ENCODE results near the gene NOL6. TPM values are rescaled to one million over a fixed set of nuclear protein-coding genes. Genes with fewer than 3 reads are reported as not detected.

The NOL6 gene
- total and polyA plus RNA-seq, 3 experiments from 2014 or later, result 19.8 to 93.0 (median 90.8) TPM

- no peaks in the 10 kb centered on the region for H3K9me3 Mint-ChIP-seq
- peaks cover 26% of the 10 kb centered on the region for H3K4me1 ChIP-seq (ENCODE audit: insufficient read depth, low read length)
- peaks cover 4 to 48% (median 7%) of the 10 kb centered on the region in 3 donors for H3K36me3 Mint-ChIP-seq
Measured at GRCh38 chr9:33442125-33442524, 31.6 kb downstream of the NOL6 start.

GRCh38 chr9:33440609-33441008 is 33.1 kb downstream of the NOL6 start:
- DNase-seq, result no peak
- Histone ChIP-seq H3K4me1 (ENCODE audit: insufficient read depth, low read length) (peaks cover 12% of the 10 kb centered on the region), H3K9me3 (ENCODE audit: low read length) (no peaks in the 10 kb centered on the region), H3K27me3 (ENCODE audit: insufficient read depth, low read length, poor library complexity, severe bottlenecking) (no peaks in the 10 kb centered on the region), H3K36me3 (ENCODE audit: insufficient read depth, low read length) (peaks cover 17% of the 10 kb centered on the region), H3K27ac (ENCODE audit: low read depth, low read length) (no peak overlapping the region), H3K4me3 (ENCODE audit: low read length) (no peak overlapping the region)
- ChIA-PET POLR2A (no interaction called here), CTCF (interaction anchor here (1.2 to 2.2 kb wide), 3 partner anchors 12 to 26 kb away, joined by 3 to 14 read pairs (median 4); no protein-coding TSS in a partner anchor)
- Mint-ChIP-seq H3K36me3 (peaks cover 4 to 46% (median 7%) of the 10 kb centered on the region in 3 donors), H3K4me1 (peaks cover 16 to 35% (median 19%) of the 10 kb centered on the region in 3 donors), H3K27ac (peak overlapping the region in 4 of 8 donors; percentile 15 to 92 (median 20)), H3K4me3 (peak overlapping the region in 1 of 7 donors; percentile 29), H3K27me3 (no peaks in the 10 kb centered on the region), H3K9me3 (no peaks in the 10 kb centered on the region)

More at GRCh38 chr9:33442125-33442524, 31.6 kb downstream of the NOL6 start:
- H3K9me3 ChIP-seq (ENCODE audit: low read length), result no peaks in the 10 kb centered on the region
- ChIA-PET CTCF (interaction anchor here (1.4 to 2.2 kb wide), 3 partner anchors 11 to 26 kb away, joined by 3 to 14 read pairs (median 7); no protein-coding TSS in a partner anchor), POLR2A (no interaction called here)
- Mint-ChIP-seq H3K27me3 (no peaks in the 10 kb centered on the region), H3K4me1 (peaks cover 31 to 50% (median 34%) of the 10 kb centered on the region in 3 donors), H3K27ac (peak overlapping the region in 2 of 8 donors; percentile 59 to 89), H3K4me3 (no peak overlapping the region)
- H3K36me3 ChIP-seq (ENCODE audit: insufficient read depth, low read length), result peaks cover 17% of the 10 kb centered on the region
- no peak overlapping the region for H3K4me3 ChIP-seq (ENCODE audit: low read length)
- DNase-seq, result no peak
- no peaks in the 10 kb centered on the region for H3K27me3 ChIP-seq (ENCODE audit: insufficient read depth, low read length, poor library complexity, severe bottlenecking)
- H3K27ac ChIP-seq (ENCODE audit: low read depth, low read length), result no peak overlapping the region

- H3K27me3 Mint-ChIP-seq, result no peaks in the 10 kb centered on the region
- peaks cover 12 to 31% (median 15%) of the 10 kb centered on the region in 3 donors for H3K4me1 Mint-ChIP-seq
- no peak overlapping the region for H3K27ac ChIP-seq (ENCODE audit: low read depth, low read length)
- H3K36me3 ChIP-seq (ENCODE audit: insufficient read depth, low read length), result peaks cover 17% of the 10 kb centered on the region
- H3K27me3 ChIP-seq (ENCODE audit: insufficient read depth, low read length, poor library complexity, severe bottlenecking), result no peaks in the 10 kb centered on the region
- peaks cover 8% of the 10 kb centered on the region for H3K4me1 ChIP-seq (ENCODE audit: insufficient read depth, low read length)
- peak overlapping the region in 1 of 7 donors; percentile 29 for H3K4me3 Mint-ChIP-seq
- POLR2A ChIA-PET, result no interaction called here
- H3K4me3 ChIP-seq (ENCODE audit: low read length), result no peak overlapping the region
- H3K36me3 Mint-ChIP-seq, result peaks cover 4 to 46% (median 7%) of the 10 kb centered on the region in 3 donors
- no peaks in the 10 kb centered on the region for H3K9me3 Mint-ChIP-seq
- H3K9me3 ChIP-seq (ENCODE audit: low read length), result no peaks in the 10 kb centered on the region
- CTCF ChIA-PET, result interaction anchor here (1.0 to 2.2 kb wide), 3 partner anchors 12 to 25 kb away, joined by 3 to 14 read pairs (median 4); no protein-coding TSS in a partner anchor
- DNase-seq, result no peak
- H3K27ac Mint-ChIP-seq, result peak overlapping the region in 4 of 8 donors; percentile 2 to 92 (median 38)
Measured at GRCh38 chr9:33440204-33440603, 33.5 kb downstream of the NOL6 start.

GRCh38 chr9:33439731-33440130 is 34.0 kb downstream of the NOL6 start:
- H3K27ac Mint-ChIP-seq, result peak overlapping the region in 2 of 8 donors; percentile 2 to 92
- CTCF ChIA-PET, result interaction anchor here (1.0 kb wide), 1 partner anchor 13 kb away, joined by 3 read pairs; no protein-coding TSS in a partner anchor
- peaks cover 7 to 26% (median 10%) of the 10 kb centered on the region in 3 donors for H3K4me1 Mint-ChIP-seq
- Histone ChIP-seq H3K4me1 (ENCODE audit: insufficient read depth, low read length) (peaks cover 3% of the 10 kb centered on the region), H3K27ac (ENCODE audit: low read depth, low read length) (no peak overlapping the region), H3K36me3 (ENCODE audit: insufficient read depth, low read length) (peaks cover 17% of the 10 kb centered on the region), H3K4me3 (ENCODE audit: low read length) (no peak overlapping the region), H3K9me3 (ENCODE audit: low read length) (no peaks in the 10 kb centered on the region), H3K27me3 (ENCODE audit: insufficient read depth, low read length, poor library complexity, severe bottlenecking) (no peaks in the 10 kb centered on the region)
- no peaks in the 10 kb centered on the region for H3K27me3 Mint-ChIP-seq
- H3K4me3 Mint-ChIP-seq, result no peak overlapping the region
- no peak for DNase-seq
- H3K36me3 Mint-ChIP-seq, result peaks cover 4 to 42% (median 7%) of the 10 kb centered on the region in 3 donors
- POLR2A ChIA-PET, result no interaction called here
- no peaks in the 10 kb centered on the region for H3K9me3 Mint-ChIP-seq

- H3K27me3 Mint-ChIP-seq, result no peaks in the 10 kb centered on the region
- Histone ChIP-seq H3K4me3 (ENCODE audit: low read length) (no peak overlapping the region), H3K36me3 (ENCODE audit: insufficient read depth, low read length) (peaks cover 17% of the 10 kb centered on the region), H3K27ac (ENCODE audit: low read depth, low read length) (no peak overlapping the region), H3K9me3 (ENCODE audit: low read length) (no peaks in the 10 kb centered on the region), H3K4me1 (ENCODE audit: insufficient read depth, low read length) (no peaks in the 10 kb centered on the region), H3K27me3 (ENCODE audit: insufficient read depth, low read length, poor library complexity, severe bottlenecking) (no peaks in the 10 kb centered on the region)
- H3K27ac Mint-ChIP-seq, result peak overlapping the region in 2 of 8 donors; percentile 29 to 43
- no peaks in the 10 kb centered on the region for H3K9me3 Mint-ChIP-seq
- CTCF ChIA-PET, result interaction anchor here (1.0 to 4.9 kb wide), 2 partner anchors 13 to 23 kb away, joined by 3 to 27 read pairs; no protein-coding TSS in a partner anchor
- POLR2A ChIA-PET, result no interaction called here
- H3K36me3 Mint-ChIP-seq, result peaks cover 4 to 39% (median 7%) of the 10 kb centered on the region in 3 donors
- H3K4me3 Mint-ChIP-seq, result peak overlapping the region in 1 of 7 donors; percentile 48
- peaks cover 4 to 22% (median 9%) of the 10 kb centered on the region in 3 donors for H3K4me1 Mint-ChIP-seq
- no peak for DNase-seq
Measured at GRCh38 chr9:33438926-33439680, 34.6 kb downstream of the NOL6 start.

- Histone ChIP-seq H3K27ac (ENCODE audit: low read depth, low read length) (no peak overlapping the region), H3K4me3 (ENCODE audit: low read length) (no peak overlapping the region), H3K4me1 (ENCODE audit: insufficient read depth, low read length) (no peaks in the 10 kb centered on the region), H3K9me3 (ENCODE audit: low read length) (no peaks in the 10 kb centered on the region), H3K36me3 (ENCODE audit: insufficient read depth, low read length) (peaks cover 7% of the 10 kb centered on the region), H3K27me3 (ENCODE audit: insufficient read depth, low read length, poor library complexity, severe bottlenecking) (no peaks in the 10 kb centered on the region)
- Mint-ChIP-seq H3K9me3 (no peaks in the 10 kb centered on the region), H3K4me1 (peaks cover 4 to 13% (median 6%) of the 10 kb centered on the region in 3 donors), H3K36me3 (peaks cover 4 to 29% (median 7%) of the 10 kb centered on the region in 3 donors), H3K4me3 (peak overlapping the region in 1 of 7 donors; percentile 17), H3K27me3 (no peaks in the 10 kb centered on the region), H3K27ac (peak overlapping the region in 4 of 8 donors; percentile 43 to 73 (median 65))
- CTCF ChIA-PET, result interaction anchor here (1.3 to 4.9 kb wide), 3 partner anchors 14 to 29 kb away, joined by 4 to 27 read pairs (median 11); no protein-coding TSS in a partner anchor
- DNase-seq, result no peak
- POLR2A ChIA-PET, result interaction anchor here (0.7 kb wide), 2 partner anchors 15 to 420 kb away, joined by 4 to 6 read pairs; no protein-coding TSS in a partner anchor
Measured at GRCh38 chr9:33437898-33438297, 35.8 kb downstream of the NOL6 start.

GRCh38 chr9:33437205-33437604 is 36.5 kb downstream of the NOL6 start:
- no peak overlapping the region for H3K4me3 ChIP-seq (ENCODE audit: low read length)
- H3K27ac Mint-ChIP-seq, result peak overlapping the region in 3 of 8 donors; percentile 4 to 29 (median 23)
- ChIA-PET POLR2A (interaction anchor here (0.7 kb wide), 1 partner anchor 19 kb away, joined by 4 read pairs; no protein-coding TSS in a partner anchor), CTCF (interaction anchor here (1.3 to 4.9 kb wide), 3 partner anchors 15 to 29 kb away, joined by 4 to 27 read pairs (median 11); no protein-coding TSS in a partner anchor)
- no peaks in the 10 kb centered on the region for H3K4me1 ChIP-seq (ENCODE audit: insufficient read depth, low read length)
- H3K27me3 Mint-ChIP-seq, result no peaks in the 10 kb centered on the region
- no peak overlapping the region for H3K4me3 Mint-ChIP-seq
- no peak for DNase-seq
- peaks cover 4 to 13% (median 5%) of the 10 kb centered on the region in 3 donors for H3K4me1 Mint-ChIP-seq
- H3K9me3 ChIP-seq (ENCODE audit: low read length), result no peaks in the 10 kb centered on the region
- H3K36me3 ChIP-seq (ENCODE audit: insufficient read depth, low read length), result no peaks in the 10 kb centered on the region
- H3K27ac ChIP-seq (ENCODE audit: low read depth, low read length), result no peak overlapping the region
- peaks cover 0 to 22% (median 7%) of the 10 kb centered on the region in 3 donors for H3K36me3 Mint-ChIP-seq
- no peaks in the 10 kb centered on the region for H3K27me3 ChIP-seq (ENCODE audit: insufficient read depth, low read length, poor library complexity, severe bottlenecking)
- no peaks in the 10 kb centered on the region for H3K9me3 Mint-ChIP-seq
